Cardiac fibroblast (primary cell): ENCODE data around the gene KIAA0513.

Source experiments
- DNase-seq, 2 donors: peaks; one replicate each; pipeline versions ENCODE4 v3.0.0 to v3.0.0-alpha.2; 2010; ENCODE audit warnings: low read depth in 2 of 2
- H3K4me3 ChIP-seq, 2 donors: replicated peaks in 1 of 2; 1 replicate in 1 of 2; 2 replicates in 1 of 2; pipeline ENCODE4 v1.5.1; 2011; ENCODE audit warnings: low read depth in 2 of 2, low read length in 2 of 2, mild to moderate bottlenecking in 2 of 2, moderate library complexity in 1 of 2
- CTCF ChIP-seq: IDR thresholded peaks from one replicate; pipeline ENCODE4 v1.5.1; 2011; ENCODE audit warnings: low read depth, mild to moderate bottlenecking, low read length, inconsistent platforms

Gene KIAA0513

GRCh38 chr16:85081765-85082164, 54.2 kb downstream of the KIAA0513 start:
- TF ChIP-seq CTCF = no peak
- no peak overlapping the region for H3K4me3 ChIP-seq
- DNase-seq = no peak

GRCh38 chr16:85082173-85083050, 54.8 kb downstream of the KIAA0513 start:
- H3K4me3 ChIP-seq = no peak overlapping the region
- DNase-seq = no peak
- no peak for TF ChIP-seq CTCF

- TF ChIP-seq CTCF = no peak
- no peak overlapping the region for H3K4me3 ChIP-seq
- DNase-seq = no peak
Observed at GRCh38 chr16:85083051-85083639, 55.5 kb downstream of the KIAA0513 start.

GRCh38 chr16:85084841-85085510, 57.4 kb downstream of the KIAA0513 start:
- DNase-seq = no peak
- H3K4me3 ChIP-seq = no peak overlapping the region
- no peak for TF ChIP-seq CTCF

- no peak for TF ChIP-seq CTCF
- DNase-seq = no peak
- H3K4me3 ChIP-seq = no peak overlapping the region
Observed at GRCh38 chr16:85085721-85086120, 58.1 kb downstream of the KIAA0513 start.

- DNase-seq = peak; percentile 73 to 75
- peak; percentile 80 for TF ChIP-seq CTCF
- no peak overlapping the region for H3K4me3 ChIP-seq
Observed at GRCh38 chr16:85086347-85087291, 59.0 kb downstream of the KIAA0513 start.
